HG03196 (cell line): ENCODE data around the gene ARPC1B.

Experiments used
- ATAC-seq: cut with Tn5 transposase; IDR thresholded peaks from one replicate; pipeline ENCODE4 v1.9.1; 2021; ENCODE audit not compliant: unreplicated experiment

Gene ARPC1B

DNA sequence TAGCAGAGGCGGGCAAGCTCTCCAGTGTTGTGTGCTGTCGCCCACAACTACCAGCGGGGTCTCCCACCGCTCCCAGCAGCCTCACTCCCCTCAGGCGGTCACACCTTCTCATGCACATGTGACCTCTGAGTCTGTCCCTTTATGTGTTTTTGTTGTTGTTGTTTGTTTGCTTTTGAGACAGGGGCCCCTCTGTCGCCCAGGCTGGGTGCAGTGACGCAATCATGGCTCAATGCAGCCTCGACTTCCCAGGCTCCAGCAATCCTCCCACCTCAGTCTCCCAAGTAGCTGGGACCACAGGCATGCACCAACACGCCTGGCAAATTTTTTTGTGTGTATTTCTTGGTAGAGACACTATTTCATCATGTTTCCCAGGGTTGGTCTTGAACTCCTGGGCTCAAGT lies 65.7 kb downstream of the ARPC1B start:
- no peak for ATAC-seq
